ENCODE results near the gene CUX1.

The CUX1 gene

DNA sequence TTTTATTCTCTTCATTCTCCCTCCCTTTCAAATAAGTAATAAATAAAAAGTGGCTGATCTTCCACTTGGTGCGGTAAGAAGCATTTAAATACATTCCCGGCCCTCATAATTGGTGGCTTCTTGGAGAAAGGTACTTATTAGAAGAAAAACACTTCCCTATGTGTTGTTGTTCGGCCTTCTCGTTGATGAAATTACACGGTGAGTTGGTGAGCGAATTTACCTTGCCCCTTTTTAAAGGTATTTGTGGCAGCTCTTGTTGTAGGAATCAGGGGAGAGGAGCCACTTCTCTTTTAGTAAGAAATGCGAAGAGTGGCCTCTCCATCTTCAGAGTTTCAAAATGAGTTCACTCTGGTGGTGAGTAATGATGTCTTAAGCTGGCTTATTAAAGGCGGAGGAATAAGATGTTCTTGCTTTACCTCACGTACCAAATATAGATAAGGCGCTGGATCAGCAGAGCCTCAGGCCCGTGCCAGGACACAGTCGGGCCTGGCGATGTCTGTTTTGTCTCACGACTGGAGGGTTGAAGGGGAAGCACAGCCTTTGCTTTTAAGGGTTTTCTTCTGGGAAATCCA lies 135.9 kb downstream of the CUX1 start:
- no peaks in the 10 kb centered on the region for H3K9me3 ChIP-seq (ENCODE audit: control insufficient read depth in 2 of 2, low read length in 2 of 2)
- H3K4me1 ChIP-seq (ENCODE audit: control insufficient read depth, insufficient read depth, low read length): peaks cover 52% of the 10 kb centered on the region
- H3K27me3 ChIP-seq (ENCODE audit: control insufficient read depth in 1 of 2, insufficient read depth in 2 of 2, low read length in 2 of 2): no peaks in the 10 kb centered on the region
- peak overlapping the region; percentile 55 to 74 for H3K9ac ChIP-seq (ENCODE audit: low read length in 2 of 2)
- peak overlapping the region; percentile 96 for H3K27ac ChIP-seq (ENCODE audit: low read length)
- no peaks in the 10 kb centered on the region for H3K36me3 ChIP-seq (ENCODE audit: control insufficient read depth in 2 of 2, insufficient read depth in 2 of 2, low read length in 2 of 2)
- H3K4me3 ChIP-seq (ENCODE audit: low read length in 2 of 2): peak overlapping the region; percentile 10 to 44

DNA sequence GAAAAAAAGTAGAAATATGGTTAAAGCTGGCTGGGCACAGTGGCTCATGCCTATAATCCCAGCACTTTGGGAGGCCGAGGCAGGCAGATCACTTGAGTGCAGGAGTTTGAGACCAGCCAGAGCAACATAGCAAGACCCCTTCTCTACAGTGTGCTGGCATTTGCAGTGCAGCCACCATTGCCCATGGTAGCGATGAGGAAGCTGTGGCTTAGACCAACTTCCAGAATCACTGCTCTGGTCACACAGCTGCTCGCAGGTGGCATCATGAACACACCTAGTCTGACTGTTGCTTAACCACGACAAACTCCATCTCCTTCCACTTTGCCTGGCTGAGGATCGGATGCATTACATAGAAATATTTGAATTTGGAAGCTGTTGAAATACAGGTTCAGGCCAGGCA lies 137.1 kb downstream of the CUX1 start:
- H3K9me3 ChIP-seq (ENCODE audit: control insufficient read depth in 2 of 2, low read length in 2 of 2): no peaks in the 10 kb centered on the region
- no peaks in the 10 kb centered on the region for H3K27me3 ChIP-seq (ENCODE audit: control insufficient read depth in 1 of 2, insufficient read depth in 2 of 2, low read length in 2 of 2)
- no peaks in the 10 kb centered on the region for H3K36me3 ChIP-seq (ENCODE audit: control insufficient read depth in 2 of 2, insufficient read depth in 2 of 2, low read length in 2 of 2)
- peak overlapping the region; percentile 96 for H3K27ac ChIP-seq (ENCODE audit: low read length)
- H3K9ac ChIP-seq (ENCODE audit: low read length in 2 of 2): peak overlapping the region in 1 of 2 donors; percentile 74
- H3K4me3 ChIP-seq (ENCODE audit: low read length in 2 of 2): peak overlapping the region in 1 of 2 donors; percentile 25
- H3K4me1 ChIP-seq (ENCODE audit: control insufficient read depth, insufficient read depth, low read length): peaks cover 47% of the 10 kb centered on the region

DNA sequence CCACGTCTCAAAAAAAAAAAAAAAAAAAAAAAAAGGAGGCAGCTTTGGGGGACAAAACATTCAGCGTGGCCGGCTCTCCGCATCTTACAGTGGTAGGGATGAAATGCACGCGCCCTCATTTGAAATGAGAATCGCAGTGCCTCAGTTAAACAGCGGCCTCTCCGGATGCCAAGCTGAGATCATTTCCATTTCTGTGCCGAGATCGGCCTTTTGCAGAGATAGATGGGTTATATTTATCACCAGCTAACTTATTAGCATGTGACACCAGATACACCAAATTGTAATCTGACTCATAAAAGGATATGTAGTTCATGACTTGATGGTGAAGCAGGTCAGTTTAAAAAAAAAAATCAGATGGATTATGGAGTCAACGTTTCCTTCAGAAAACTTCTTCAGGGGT lies 138.7 kb downstream of the CUX1 start:
- no peaks in the 10 kb centered on the region for H3K36me3 ChIP-seq (ENCODE audit: control insufficient read depth in 2 of 2, insufficient read depth in 2 of 2, low read length in 2 of 2)
- H3K9me3 ChIP-seq (ENCODE audit: control insufficient read depth in 2 of 2, low read length in 2 of 2): no peaks in the 10 kb centered on the region
- peaks cover 51% of the 10 kb centered on the region for H3K4me1 ChIP-seq (ENCODE audit: control insufficient read depth, insufficient read depth, low read length)
- H3K4me3 ChIP-seq (ENCODE audit: low read length in 2 of 2): no peak overlapping the region
- H3K9ac ChIP-seq (ENCODE audit: low read length in 2 of 2): no peak overlapping the region
- no peak overlapping the region for H3K27ac ChIP-seq (ENCODE audit: low read length)
- no peaks in the 10 kb centered on the region for H3K27me3 ChIP-seq (ENCODE audit: control insufficient read depth in 1 of 2, insufficient read depth in 2 of 2, low read length in 2 of 2)

DNA sequence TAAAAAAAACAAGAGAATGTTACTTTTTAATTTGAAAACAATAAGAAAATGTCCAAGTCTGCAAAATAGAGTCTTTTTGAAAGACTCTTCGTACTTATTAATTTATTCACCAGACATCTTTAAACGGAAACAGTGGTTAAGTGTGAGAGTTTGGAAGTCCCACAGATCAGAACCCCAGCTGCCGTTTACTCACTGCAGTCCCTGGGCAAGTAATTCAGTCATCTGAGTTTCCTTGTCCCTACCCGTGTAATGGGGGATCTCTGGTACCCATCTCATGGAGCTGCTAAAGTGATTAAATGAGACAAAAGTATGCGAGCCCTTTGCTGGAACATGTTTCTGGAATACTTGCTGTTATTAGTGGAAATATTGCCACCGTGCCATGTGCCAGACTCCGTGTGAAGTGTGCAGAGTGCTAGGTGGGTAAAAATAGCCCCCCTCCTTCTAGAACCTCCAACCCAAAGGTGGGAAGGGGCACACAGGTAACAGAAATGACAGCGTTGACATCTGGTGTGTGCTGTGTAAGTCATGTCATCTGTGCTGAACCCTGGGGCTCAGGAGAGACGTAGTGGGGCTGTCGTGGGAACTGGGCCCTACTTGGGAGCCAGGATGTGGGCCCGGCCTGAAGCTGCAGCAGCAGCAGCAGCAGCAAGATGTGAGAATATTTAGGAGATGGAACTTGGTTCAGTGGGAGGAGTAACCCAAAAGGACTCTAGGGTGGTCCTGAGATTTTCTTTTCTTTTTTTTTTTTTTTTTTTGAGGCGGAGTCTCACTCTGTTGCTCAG lies 140.5 kb downstream of the CUX1 start:
- H3K4me3 ChIP-seq (ENCODE audit: low read length in 2 of 2): no peak overlapping the region
- peak overlapping the region; percentile 49 for H3K27ac ChIP-seq (ENCODE audit: low read length)
- H3K4me1 ChIP-seq (ENCODE audit: control insufficient read depth, insufficient read depth, low read length): peaks cover 45% of the 10 kb centered on the region
- no peaks in the 10 kb centered on the region for H3K36me3 ChIP-seq (ENCODE audit: control insufficient read depth in 2 of 2, insufficient read depth in 2 of 2, low read length in 2 of 2)
- peak overlapping the region in 1 of 2 donors; percentile 41 for H3K9ac ChIP-seq (ENCODE audit: low read length in 2 of 2)
- no peaks in the 10 kb centered on the region for H3K9me3 ChIP-seq (ENCODE audit: control insufficient read depth in 2 of 2, low read length in 2 of 2)
- H3K27me3 ChIP-seq (ENCODE audit: control insufficient read depth in 1 of 2, insufficient read depth in 2 of 2, low read length in 2 of 2): no peaks in the 10 kb centered on the region

DNA sequence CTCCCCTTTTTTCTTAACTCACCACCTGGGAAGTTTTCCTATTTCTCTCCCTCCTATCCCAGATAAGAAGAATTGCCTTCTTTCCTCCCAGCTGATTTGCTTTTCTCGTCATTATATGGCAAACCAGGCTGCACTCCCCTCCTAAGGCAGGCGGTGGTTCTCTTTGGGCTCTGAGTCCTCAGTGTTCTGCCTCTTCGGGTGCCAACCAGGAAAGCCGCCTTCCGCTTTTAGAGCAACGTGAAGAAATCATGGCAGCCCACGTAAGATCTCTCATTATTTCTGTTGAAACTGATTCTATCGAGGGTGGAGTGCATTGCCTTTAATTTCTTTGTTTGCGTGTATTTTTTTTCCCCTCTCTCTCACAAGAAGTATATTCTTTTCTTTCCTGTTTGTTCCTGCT lies 141.9 kb downstream of the CUX1 start:
- Histone ChIP-seq H3K9me3 (ENCODE audit: control insufficient read depth in 2 of 2, low read length in 2 of 2) (no peaks in the 10 kb centered on the region), H3K4me1 (ENCODE audit: control insufficient read depth, insufficient read depth, low read length) (peaks cover 37% of the 10 kb centered on the region), H3K36me3 (ENCODE audit: control insufficient read depth in 2 of 2, insufficient read depth in 2 of 2, low read length in 2 of 2) (no peaks in the 10 kb centered on the region), H3K4me3 (ENCODE audit: low read length in 2 of 2) (no peak overlapping the region), H3K9ac (ENCODE audit: low read length in 2 of 2) (no peak overlapping the region), H3K27ac (ENCODE audit: low read length) (no peak overlapping the region), H3K27me3 (ENCODE audit: control insufficient read depth in 1 of 2, insufficient read depth in 2 of 2, low read length in 2 of 2) (no peaks in the 10 kb centered on the region)

DNA sequence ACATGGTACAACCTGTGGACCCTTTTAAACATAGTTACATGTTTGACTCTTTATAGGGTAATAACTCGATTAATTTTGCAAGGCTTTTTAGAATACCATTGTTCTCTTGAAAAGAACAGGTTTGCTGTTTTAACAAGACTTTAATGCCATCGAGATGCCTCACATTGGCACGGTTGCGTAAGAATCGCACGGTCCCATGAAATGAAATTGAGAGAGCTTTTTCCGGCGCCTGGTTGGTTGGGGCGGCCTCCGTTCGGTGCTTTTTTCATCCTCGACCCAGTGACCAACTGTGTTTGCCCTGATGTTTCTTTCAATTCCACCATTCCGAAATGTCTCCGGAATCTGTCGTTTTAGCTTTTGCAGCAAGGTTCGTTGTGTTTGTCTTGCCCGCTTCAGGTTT lies 142.4 kb downstream of the CUX1 start:
- Histone ChIP-seq H3K36me3 (ENCODE audit: control insufficient read depth in 2 of 2, insufficient read depth in 2 of 2, low read length in 2 of 2) (no peaks in the 10 kb centered on the region), H3K4me3 (ENCODE audit: low read length in 2 of 2) (no peak overlapping the region), H3K9me3 (ENCODE audit: control insufficient read depth in 2 of 2, low read length in 2 of 2) (no peaks in the 10 kb centered on the region), H3K27ac (ENCODE audit: low read length) (no peak overlapping the region), H3K9ac (ENCODE audit: low read length in 2 of 2) (no peak overlapping the region), H3K4me1 (ENCODE audit: control insufficient read depth, insufficient read depth, low read length) (peaks cover 32% of the 10 kb centered on the region), H3K27me3 (ENCODE audit: control insufficient read depth in 1 of 2, insufficient read depth in 2 of 2, low read length in 2 of 2) (no peaks in the 10 kb centered on the region)

DNA sequence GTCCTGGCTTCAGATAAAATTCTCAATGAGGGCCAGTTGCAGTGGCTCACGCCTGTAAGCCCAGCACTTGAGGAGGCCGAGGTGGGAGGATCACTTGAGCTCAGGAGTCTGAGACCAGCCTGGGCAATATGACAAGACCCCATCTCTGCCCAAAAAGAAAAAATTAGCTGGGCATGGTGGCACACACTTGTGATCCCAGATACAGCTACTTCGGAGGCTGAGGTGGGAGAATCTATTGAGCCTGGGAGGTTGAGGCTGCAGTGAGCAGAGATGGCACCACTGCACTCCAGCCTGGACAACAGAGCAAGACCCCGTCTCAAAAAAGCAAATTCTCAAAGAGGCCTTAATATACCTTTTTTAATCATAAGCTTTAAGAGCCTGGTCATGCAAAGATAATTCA lies 142.9 kb downstream of the CUX1 start:
- Histone ChIP-seq H3K9me3 (ENCODE audit: control insufficient read depth in 2 of 2, low read length in 2 of 2) (no peaks in the 10 kb centered on the region), H3K9ac (ENCODE audit: low read length in 2 of 2) (no peak overlapping the region), H3K27ac (ENCODE audit: low read length) (peak overlapping the region; percentile 58), H3K36me3 (ENCODE audit: control insufficient read depth in 2 of 2, insufficient read depth in 2 of 2, low read length in 2 of 2) (no peaks in the 10 kb centered on the region), H3K4me3 (ENCODE audit: low read length in 2 of 2) (no peak overlapping the region), H3K27me3 (ENCODE audit: control insufficient read depth in 1 of 2, insufficient read depth in 2 of 2, low read length in 2 of 2) (no peaks in the 10 kb centered on the region), H3K4me1 (ENCODE audit: control insufficient read depth, insufficient read depth, low read length) (peaks cover 28% of the 10 kb centered on the region)

DNA sequence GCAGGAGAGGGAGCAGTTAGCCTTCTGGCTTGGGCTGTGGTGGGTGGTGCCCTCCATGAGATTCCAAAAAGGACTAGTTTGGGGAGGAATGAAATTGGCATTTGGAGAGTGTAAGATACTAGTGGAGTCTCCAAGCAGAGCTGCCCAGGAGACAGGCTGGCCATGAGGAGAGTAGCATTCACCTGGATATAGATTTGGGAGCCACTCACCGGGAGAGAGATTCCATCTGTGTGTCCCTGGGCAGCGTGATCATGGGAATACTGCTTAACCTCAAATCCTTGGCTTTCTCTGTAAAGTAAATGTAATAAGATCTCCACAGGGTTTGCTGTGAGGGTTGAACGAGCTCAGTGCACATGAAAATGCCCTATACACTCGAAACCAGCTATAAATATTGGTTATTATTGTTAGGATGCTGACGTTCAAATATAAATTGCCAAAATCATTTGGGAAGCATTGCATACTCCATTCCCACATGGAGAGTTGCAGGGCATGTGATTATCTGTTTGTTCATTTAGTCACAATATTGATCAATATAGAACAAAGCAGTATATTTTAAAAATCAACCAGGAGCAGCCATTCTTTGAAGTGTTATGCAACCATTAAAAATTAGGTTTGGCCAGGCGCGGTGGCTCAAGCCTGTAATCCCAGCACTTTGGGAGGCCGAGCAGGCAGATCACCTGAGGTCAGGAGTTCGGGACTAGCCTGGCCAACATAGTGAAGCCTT lies 143.7 kb downstream of the CUX1 start:
- Histone ChIP-seq H3K9me3 (ENCODE audit: control insufficient read depth in 2 of 2, low read length in 2 of 2) (no peaks in the 10 kb centered on the region), H3K27me3 (ENCODE audit: control insufficient read depth in 1 of 2, insufficient read depth in 2 of 2, low read length in 2 of 2) (no peaks in the 10 kb centered on the region), H3K4me1 (ENCODE audit: control insufficient read depth, insufficient read depth, low read length) (peaks cover 24% of the 10 kb centered on the region), H3K9ac (ENCODE audit: low read length in 2 of 2) (no peak overlapping the region), H3K27ac (ENCODE audit: low read length) (peak overlapping the region; percentile 58), H3K36me3 (ENCODE audit: control insufficient read depth in 2 of 2, insufficient read depth in 2 of 2, low read length in 2 of 2) (no peaks in the 10 kb centered on the region), H3K4me3 (ENCODE audit: low read length in 2 of 2) (no peak overlapping the region)

DNA sequence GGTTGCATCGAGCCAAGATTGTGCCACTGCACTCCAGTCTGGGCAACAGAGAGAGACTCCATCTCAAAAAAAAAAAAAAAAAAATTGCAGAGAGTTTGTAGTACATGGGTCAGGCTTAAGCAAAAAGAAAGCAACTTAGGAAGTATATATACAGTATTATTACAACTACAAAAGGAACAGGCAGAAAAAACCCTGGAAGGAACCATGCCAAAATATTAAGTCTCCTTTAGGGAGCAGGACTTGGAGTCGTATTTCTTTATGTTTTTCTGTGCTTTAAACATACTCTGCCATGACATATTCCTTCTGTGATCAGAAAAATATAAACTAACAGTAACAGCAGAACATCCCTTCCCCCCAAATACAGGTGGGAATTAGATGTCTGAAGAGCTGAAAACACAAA lies 144.4 kb downstream of the CUX1 start:
- Histone ChIP-seq H3K36me3 (ENCODE audit: control insufficient read depth in 2 of 2, insufficient read depth in 2 of 2, low read length in 2 of 2) (no peaks in the 10 kb centered on the region), H3K27me3 (ENCODE audit: control insufficient read depth in 1 of 2, insufficient read depth in 2 of 2, low read length in 2 of 2) (no peaks in the 10 kb centered on the region), H3K27ac (ENCODE audit: low read length) (peak overlapping the region; percentile 18), H3K9ac (ENCODE audit: low read length in 2 of 2) (no peak overlapping the region), H3K4me3 (ENCODE audit: low read length in 2 of 2) (no peak overlapping the region), H3K9me3 (ENCODE audit: control insufficient read depth in 2 of 2, low read length in 2 of 2) (no peaks in the 10 kb centered on the region), H3K4me1 (ENCODE audit: control insufficient read depth, insufficient read depth, low read length) (peaks cover 24% of the 10 kb centered on the region)

DNA sequence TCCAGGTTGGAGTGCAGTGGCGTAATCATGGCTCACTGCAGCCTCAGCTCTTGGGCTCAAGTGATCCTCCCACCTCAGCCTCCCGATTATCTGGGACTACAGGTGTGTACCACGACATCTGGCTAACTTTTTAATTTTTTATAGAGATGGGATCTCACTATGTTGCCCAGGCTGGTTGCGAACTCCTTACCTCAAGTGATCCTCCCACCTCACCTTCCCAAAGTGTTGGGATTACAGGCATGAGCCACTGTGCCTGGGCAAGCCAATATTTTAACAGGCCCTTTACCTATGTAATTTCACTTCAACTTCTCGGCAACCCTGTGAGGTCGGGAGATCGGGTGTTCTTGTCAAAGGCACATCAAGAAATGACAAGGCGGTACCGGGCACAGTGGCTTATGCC lies 146.3 kb downstream of the CUX1 start:
- H3K4me1 ChIP-seq (ENCODE audit: control insufficient read depth, insufficient read depth, low read length): peaks cover 17% of the 10 kb centered on the region
- peaks cover 0 to 3% of the 10 kb centered on the region in 2 donors for H3K36me3 ChIP-seq (ENCODE audit: control insufficient read depth in 2 of 2, insufficient read depth in 2 of 2, low read length in 2 of 2)

More for the DNA sequence above, 146.3 kb downstream of the CUX1 start:
- Histone ChIP-seq H3K27ac (ENCODE audit: low read length) (no peak overlapping the region), H3K9ac (ENCODE audit: low read length in 2 of 2) (no peak overlapping the region), H3K4me3 (ENCODE audit: low read length in 2 of 2) (no peak overlapping the region), H3K9me3 (ENCODE audit: control insufficient read depth in 2 of 2, low read length in 2 of 2) (no peaks in the 10 kb centered on the region), H3K27me3 (ENCODE audit: control insufficient read depth in 1 of 2, insufficient read depth in 2 of 2, low read length in 2 of 2) (no peaks in the 10 kb centered on the region)
